GM20000 (cell line): ENCODE results near the gene LGALS7.
"Not testable (repeated sequence)": the region's sequence is repeated elsewhere in the genome, so short reads cannot be mapped to it uniquely, and the experiment has no call there.

Experiments
- DNase-seq: peaks from one replicate; pipeline ENCODE4 v3.0.0; 2012; ENCODE audit warnings: low spot score
- TF ChIP-seq, protein P1 (sequence below): IDR thresholded peaks from 2 replicates; pipeline ENCODE4 v1.5.1; 2012; ENCODE audit warnings: mild to moderate bottlenecking, control low read depth; ENCODE audit errors: extremely low read depth, missing control alignments

LGALS7 gene

DNA sequence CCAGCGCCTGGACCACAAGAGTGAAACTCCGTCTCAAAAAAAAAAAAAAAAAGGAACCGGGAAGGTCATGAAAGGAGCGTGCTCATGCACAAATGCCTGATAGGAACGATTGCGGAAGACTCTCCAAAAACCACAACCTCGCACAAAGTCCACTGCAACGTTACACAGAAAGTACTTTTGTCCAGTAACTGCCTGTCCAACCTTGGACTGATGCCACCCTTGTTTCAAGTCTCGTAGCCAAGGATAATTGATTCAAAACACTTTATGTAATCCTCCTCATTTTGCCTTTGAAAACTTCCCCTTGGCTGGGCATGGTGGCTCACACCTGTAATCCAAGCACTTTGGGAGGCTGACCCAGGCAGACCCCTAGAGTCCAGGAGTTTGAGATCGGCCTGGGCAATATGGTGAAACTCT, 13.7 kb downstream of the LGALS7 start:
- no peak for DNase-seq

DNA sequence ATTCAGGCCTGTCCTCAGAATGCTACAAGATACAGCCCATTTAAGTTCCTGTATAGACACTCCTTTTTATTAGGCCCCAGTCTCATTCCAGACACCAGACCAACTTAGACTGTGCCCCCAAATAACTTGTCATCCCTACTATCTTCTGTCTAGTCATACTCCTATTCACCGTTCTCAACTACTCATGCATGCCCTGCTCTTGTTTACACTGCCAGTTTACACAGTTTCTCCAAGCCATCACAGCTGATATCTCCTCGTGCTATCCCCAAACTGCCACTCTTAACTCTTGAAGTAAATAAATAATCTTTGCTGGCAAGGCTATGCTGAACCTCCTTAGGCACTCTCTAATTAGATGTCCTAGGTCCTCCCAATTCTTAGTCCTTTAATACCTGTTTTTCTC, 19.1 kb downstream of the LGALS7 start:
- not testable (repeated sequence) for DNase-seq

More for the DNA sequence above, 13.7 kb downstream of the LGALS7 start:
- TF ChIP-seq, protein P1, sequence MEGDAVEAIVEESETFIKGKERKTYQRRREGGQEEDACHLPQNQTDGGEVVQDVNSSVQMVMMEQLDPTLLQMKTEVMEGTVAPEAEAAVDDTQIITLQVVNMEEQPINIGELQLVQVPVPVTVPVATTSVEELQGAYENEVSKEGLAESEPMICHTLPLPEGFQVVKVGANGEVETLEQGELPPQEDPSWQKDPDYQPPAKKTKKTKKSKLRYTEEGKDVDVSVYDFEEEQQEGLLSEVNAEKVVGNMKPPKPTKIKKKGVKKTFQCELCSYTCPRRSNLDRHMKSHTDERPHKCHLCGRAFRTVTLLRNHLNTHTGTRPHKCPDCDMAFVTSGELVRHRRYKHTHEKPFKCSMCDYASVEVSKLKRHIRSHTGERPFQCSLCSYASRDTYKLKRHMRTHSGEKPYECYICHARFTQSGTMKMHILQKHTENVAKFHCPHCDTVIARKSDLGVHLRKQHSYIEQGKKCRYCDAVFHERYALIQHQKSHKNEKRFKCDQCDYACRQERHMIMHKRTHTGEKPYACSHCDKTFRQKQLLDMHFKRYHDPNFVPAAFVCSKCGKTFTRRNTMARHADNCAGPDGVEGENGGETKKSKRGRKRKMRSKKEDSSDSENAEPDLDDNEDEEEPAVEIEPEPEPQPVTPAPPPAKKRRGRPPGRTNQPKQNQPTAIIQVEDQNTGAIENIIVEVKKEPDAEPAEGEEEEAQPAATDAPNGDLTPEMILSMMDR: no peak

DNA sequence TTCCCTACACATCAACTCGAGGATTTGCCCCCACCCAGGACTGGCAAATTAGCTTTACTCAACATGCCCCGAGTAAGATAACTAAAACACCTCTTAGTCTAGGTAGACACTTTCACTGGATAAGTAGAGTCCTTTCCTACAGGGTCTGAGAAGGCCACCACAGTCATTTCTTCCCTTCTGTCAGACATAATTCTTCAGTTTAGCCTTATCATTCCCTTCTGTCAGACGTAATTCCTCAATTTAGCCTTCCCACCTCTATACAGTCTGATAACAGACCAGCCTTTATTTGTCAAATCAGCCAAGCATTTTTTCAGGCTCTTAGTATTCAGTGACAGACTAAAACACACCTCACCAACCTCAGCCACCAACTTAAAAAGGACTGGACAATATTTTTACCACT, 19.5 kb downstream of the LGALS7 start:
- not testable (repeated sequence) for DNase-seq

DNA sequence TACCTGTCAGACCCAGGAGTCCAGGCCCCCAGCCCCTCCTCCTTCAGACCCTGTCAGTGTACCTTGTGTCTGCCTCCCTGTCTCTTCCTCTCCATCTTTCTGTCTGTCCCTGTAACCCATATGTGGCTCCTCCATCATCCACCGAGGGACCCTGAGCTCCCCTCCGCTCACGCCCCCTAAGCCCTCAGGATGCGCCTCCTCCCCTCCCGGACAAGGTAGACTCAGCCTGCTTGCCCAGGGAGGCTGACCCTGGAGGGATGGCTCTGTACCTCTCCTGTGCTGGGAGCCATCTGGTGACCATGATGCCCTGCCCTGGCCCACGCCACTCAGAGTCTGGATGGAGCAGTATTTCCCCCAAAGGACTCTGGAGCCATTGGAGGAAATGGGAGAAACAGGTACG, 28.0 kb downstream of the LGALS7 start:
- no peak for DNase-seq

DNA sequence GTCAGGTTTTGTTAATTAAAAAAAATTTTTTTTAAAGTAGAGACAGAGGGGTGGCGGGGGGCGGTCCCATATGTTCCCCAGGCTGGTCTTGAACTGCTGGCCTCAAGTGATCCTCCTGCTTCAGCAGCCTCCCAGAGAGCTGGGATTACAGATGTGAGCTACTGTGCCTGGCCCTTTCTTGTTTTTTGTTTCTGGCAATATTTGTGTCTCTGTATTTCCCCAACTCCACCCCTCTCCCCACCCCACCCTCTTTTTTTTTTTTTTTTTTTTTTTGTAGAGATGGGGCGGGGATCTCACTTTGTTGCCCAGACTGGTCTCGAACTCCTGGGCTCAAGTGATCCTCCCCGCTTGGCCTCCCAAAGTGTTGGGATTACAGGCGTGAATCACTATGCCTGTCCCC, 28.4 kb downstream of the LGALS7 start:
- DNase-seq: no peak
- TF ChIP-seq, protein P1: no peak

More for the DNA sequence above, 28.0 kb downstream of the LGALS7 start:
- TF ChIP-seq, protein P1: no peak

DNA sequence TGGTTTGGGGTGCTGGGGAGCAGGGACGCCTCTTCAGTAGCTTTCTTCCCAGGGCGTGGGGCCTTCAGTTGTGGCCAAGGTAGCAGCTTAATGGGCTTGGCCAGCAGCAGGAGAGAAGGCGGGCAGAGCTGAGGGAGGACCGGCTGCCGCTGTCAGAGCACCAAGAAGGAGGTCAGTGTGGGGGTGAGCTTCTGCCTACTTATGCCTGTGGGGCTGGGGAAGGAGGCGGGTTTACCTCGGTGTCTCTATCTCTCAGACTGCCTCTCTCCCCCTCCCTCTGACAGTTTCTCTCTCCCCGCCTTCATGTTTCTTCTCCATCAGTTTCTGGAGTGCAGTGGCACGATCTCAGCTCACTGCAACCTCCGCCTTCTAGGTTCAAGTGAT, 29.0 kb downstream of the LGALS7 start, which contains the start of gene CAPN12:
TSS of gene CAPN12 (minus strand) at position 177 of the 384 bp plus-strand sequence. CDS start 309 bp downstream, outside the sequence.
- TF ChIP-seq, protein P1: no peak

DNA sequence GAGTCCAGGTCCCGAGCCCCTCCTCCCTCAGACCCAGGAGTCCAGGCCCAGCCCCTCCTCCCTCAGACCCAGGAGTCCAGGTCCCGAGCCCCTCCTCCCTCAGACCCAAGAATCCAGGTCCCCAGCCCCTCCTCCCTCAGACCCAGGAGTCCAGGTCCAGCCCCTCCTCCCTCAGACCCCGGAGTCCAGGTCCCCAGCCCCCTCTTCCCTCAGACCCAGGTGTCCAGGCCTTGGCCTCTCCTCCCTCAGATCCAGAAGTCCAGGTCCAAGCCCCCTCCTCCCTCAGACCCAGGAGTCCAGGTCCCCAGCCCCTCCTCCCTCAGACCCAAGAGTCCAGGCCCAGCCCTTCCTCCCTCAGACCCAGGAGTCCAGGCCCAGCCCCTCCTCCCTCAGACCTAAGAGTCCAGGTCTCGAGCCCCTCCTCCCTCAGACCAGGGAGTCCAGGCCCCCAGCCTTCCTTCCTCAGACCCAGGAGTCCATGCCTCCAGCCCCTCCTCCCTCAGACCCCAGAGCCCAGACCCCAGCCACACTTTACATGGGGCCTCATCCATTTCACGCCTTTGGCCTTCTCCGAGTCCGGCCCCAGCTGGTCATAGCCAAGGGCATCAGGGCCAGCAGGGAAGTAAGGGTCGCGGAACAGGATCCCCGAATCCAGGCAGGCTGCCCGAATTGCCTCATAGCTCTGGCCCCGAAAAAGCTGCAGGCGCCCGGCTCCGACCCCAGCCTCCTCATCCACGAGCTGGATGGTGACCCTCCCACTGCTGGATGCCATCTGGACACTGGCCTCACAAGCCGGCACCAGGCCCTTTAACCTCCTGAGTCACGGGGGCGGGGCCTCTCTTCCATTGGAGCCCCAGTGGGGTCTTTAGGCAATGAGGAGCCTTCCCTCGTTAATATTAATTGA, 29.7 kb downstream of the LGALS7 start:
- TF ChIP-seq, protein P1: no peak

More for the DNA sequence above, 29.0 kb downstream of the LGALS7 start, which contains the start of gene CAPN12:
- no peak for DNase-seq

DNA sequence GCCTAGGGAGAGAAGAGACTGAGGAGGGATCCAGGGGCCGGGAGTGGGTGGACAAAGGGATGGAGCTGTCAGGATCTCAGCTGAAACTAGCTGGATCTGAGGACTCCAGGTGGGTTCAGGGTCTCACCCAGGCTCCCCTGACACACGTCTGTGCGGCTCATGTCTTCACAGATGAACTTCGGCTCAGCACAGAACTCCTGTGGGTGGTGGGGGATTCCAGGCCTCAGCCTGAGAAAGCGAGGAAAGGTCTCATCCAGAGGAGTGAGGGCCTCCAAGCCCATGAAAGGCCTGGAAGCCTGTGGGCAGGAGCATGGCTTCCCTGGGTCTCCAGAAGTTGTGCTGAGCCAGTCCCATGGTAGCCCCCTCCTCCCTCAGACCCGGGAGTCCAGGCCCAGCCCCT, 30.4 kb downstream of the LGALS7 start:
- TF ChIP-seq, protein P1: no peak
- no peak for DNase-seq

More for the DNA sequence above, 29.7 kb downstream of the LGALS7 start:
- DNase-seq: no peak
